GM12878 (cell line): Measurements from ENCODE around the gene ATP2A1. TPM values are rescaled to one million over a fixed set of nuclear protein-coding genes. Genes with fewer than 3 reads are reported as not detected.

Source experiments
- CEBPB ChIP-seq, 2 experiments: fragments of 150-350 bp in 1 of 2; IDR thresholded peaks; 2 replicates each; pipeline ENCODE4 v1.6.1; 2012 to 2014; ENCODE audit warnings: low read depth in 2 of 2, low read length in 2 of 2, borderline replicate concordance in 1 of 2, inconsistent platforms in 1 of 2
- CUX1 ChIP-seq: IDR thresholded peaks from 2 replicates; pipeline ENCODE4 v1.6.1; 2012; ENCODE audit warnings: improper control_type of control experiment, low read depth, low read length; ENCODE audit not compliant: insufficient replicate concordance
- EGR1 ChIP-seq, 2 experiments: IDR thresholded peaks; 1 replicate in 1 of 2; 2 replicates in 1 of 2; pipeline ENCODE4 v1.6.1; 2011 to 2012; ENCODE audit warnings: low read depth in 2 of 2, low read length in 2 of 2, borderline replicate concordance in 1 of 2, mild to moderate bottlenecking in 1 of 2, moderate library complexity in 1 of 2
- EZH2 ChIP-seq: IDR thresholded peaks from 2 replicates; pipeline ENCODE4 v1.6.1; 2012; ENCODE audit warnings: low read depth, mild to moderate bottlenecking, control low read depth, inconsistent platforms, low read length, borderline replicate concordance; ENCODE audit not compliant: control insufficient read depth
- FOS ChIP-seq: IDR thresholded peaks from 3 replicates; pipeline ENCODE4 v1.6.1; 2011; ENCODE audit warnings: borderline replicate concordance; ENCODE audit not compliant: insufficient read length; ENCODE audit errors: extremely low read depth
- KAT2A ChIP-seq: conservative IDR thresholded peaks from 2 replicates; pipeline ENCODE4 v1.6.1; 2011; ENCODE audit warnings: low read depth, low read length; ENCODE audit not compliant: control insufficient read depth
- NFYA ChIP-seq: IDR thresholded peaks from 2 replicates; pipeline ENCODE4 v1.6.1; 2011; ENCODE audit warnings: low read depth, mild to moderate bottlenecking, low read length, improper control_type of control experiment, borderline replicate concordance
- PAX8 ChIP-seq: fragments of 450-650 bp; IDR thresholded peaks from 2 replicates; pipeline ENCODE4 v1.6.1; 2017; ENCODE audit warnings: mild to moderate bottlenecking, moderate library complexity
- PKNOX1 ChIP-seq: fragments of 450-650 bp; IDR thresholded peaks from 2 replicates; pipeline ENCODE4 v1.6.1; 2016; ENCODE audit warnings: mild to moderate bottlenecking
- PML ChIP-seq: IDR thresholded peaks from 2 replicates; pipeline ENCODE4 v1.6.1; 2012; ENCODE audit warnings: low read length, inconsistent platforms
- POU2F2 ChIP-seq: IDR thresholded peaks from 3 replicates; pipeline ENCODE4 v1.6.1; 2011; ENCODE audit warnings: low read depth, mild to moderate bottlenecking, low read length, borderline replicate concordance
- PRDM15 ChIP-seq: fragments of 450-650 bp; formaldehyde crosslinking; IDR thresholded peaks from 2 replicates; pipeline ENCODE4 v1.4.0; 2020; ENCODE audit warnings: mild to moderate bottlenecking, moderate library complexity
- RB1 ChIP-seq: fragments of 450-650 bp; formaldehyde crosslinking; IDR thresholded peaks from 2 replicates; pipeline ENCODE4 v1.6.1; 2017; ENCODE audit warnings: mild to moderate bottlenecking, borderline replicate concordance
- RUNX3 ChIP-seq: IDR thresholded peaks from 2 replicates; pipeline ENCODE4 v1.6.1; 2012; ENCODE audit warnings: low read length, inconsistent platforms
- SUPT20H ChIP-seq: IDR thresholded peaks from 2 replicates; pipeline ENCODE4 v1.6.1; 2011; ENCODE audit warnings: low read depth, mild to moderate bottlenecking, low read length, moderate library complexity, borderline replicate concordance; ENCODE audit not compliant: control insufficient read depth
- SUZ12 ChIP-seq: fragments of 200-600 bp; sonication (generic); IDR thresholded peaks from one replicate; pipeline ENCODE4 v1.6.1; 2018; ENCODE audit warnings: antibody characterized with exemption, mild to moderate bottlenecking; ENCODE audit not compliant: unreplicated experiment
- ZNF24 ChIP-seq: fragments of 450-650 bp; IDR thresholded peaks from 2 replicates; pipeline ENCODE4 v1.6.1; 2017; ENCODE audit warnings: antibody characterized with exemption, mild to moderate bottlenecking
- ZNF384 ChIP-seq: IDR thresholded peaks from 2 replicates; pipeline ENCODE4 v1.6.1; 2012; ENCODE audit warnings: low read depth, mild to moderate bottlenecking, low read length, improper control_type of control experiment, borderline replicate concordance
- ZNF622 ChIP-seq: fragments of 450-650 bp; IDR thresholded peaks from 2 replicates; pipeline ENCODE4 v1.6.1; 2017; ENCODE audit warnings: mild to moderate bottlenecking, inconsistent platforms
- polyA plus RNA-seq, 11 experiments: library from polyadenylated mRNA; depleted of rRNA in 4 of 11; unstranded in 6 of 11; stranded (reverse) in 5 of 11; fragments of >200 nt; fragmentation: Nextera tagmentation in 4 of 11; fragmentation: Illumina TruSeq in 1 of 11; extraction: Ambion mirVana in 4 of 11; extraction: Trizol in 1 of 11; gene quantifications; 1 replicate in 1 of 11; 2 replicates in 10 of 11; pipeline versions ENCODE4 v1.2.1 to v1.2.3, GENCODE V29; 2011 to 2016; ENCODE audit warnings: inconsistent platforms in 2 of 11, missing spikeins in 2 of 11, low read depth in 1 of 11
- total RNA-seq, 4 experiments: library from RNA; depleted of rRNA in 3 of 4; stranded (reverse); fragments of >200 nt in 3 of 4; fragmentation: Illumina TruSeq in 1 of 4; extraction: Trizol in 1 of 4; gene quantifications; 2 replicates each; pipeline versions ENCODE4 v1.2.1 to v1.2.3, GENCODE V29; 2013 to 2021

The ATP2A1 gene
- total and polyA plus RNA-seq, 10 of the 15 experiments (the other 5 are each of a cell fraction or from before 2014, with no cell fraction given) = 0.13 to 1.7 (median 0.88) TPM

GRCh38 chr16:28923652-28924398, 45.5 kb downstream of the ATP2A1 start (continued):
- no peak for TF ChIP-seq EZH2
- no peak for TF ChIP-seq SUZ12
- no peak for TF ChIP-seq NFYA
- TF ChIP-seq ZNF622 = no peak
- TF ChIP-seq RUNX3 = peak; percentile 57
- TF ChIP-seq SUPT20H = no peak
- no peak for TF ChIP-seq CEBPB (IDR thresholded peaks at IDR 0.05; ENCODE audit: borderline replicate concordance in 1 of 2, low read depth in 2 of 2, low read length in 2 of 2)
- no peak; the same call in 1 of the 2 replicates for TF ChIP-seq PML
- TF ChIP-seq PKNOX1 = peak; percentile 95
- TF ChIP-seq CUX1 = peak; percentile 77
- TF ChIP-seq PAX8 = no peak
- TF ChIP-seq RB1 = no peak
- TF ChIP-seq ZNF384 = no peak
- peak; percentile 98 for TF ChIP-seq POU2F2
- TF ChIP-seq KAT2A = no peak
- no peak for TF ChIP-seq PRDM15 (CRISPR knock-in tag)
- TF ChIP-seq FOS = no peak
- TF ChIP-seq ZNF24 = no peak
- TF ChIP-seq EGR1 (IDR thresholded peaks at IDR 0.05; ENCODE audit: borderline replicate concordance in 1 of 2, low read depth in 2 of 2, low read length in 2 of 2) = peak in 1 of 2 experiments; percentile 72; a peak in 1 of 3 replicates
